ENCODE measurements around the gene QKI.

The QKI gene

GRCh38 chr6:163539101-163539762, 124.7 kb downstream of the QKI start:
- DNase-seq: no peak

GRCh38 chr6:163543321-163543720, 128.8 kb downstream of the QKI start:
- no peak for DNase-seq

GRCh38 chr6:163545370-163545769, 130.9 kb downstream of the QKI start:
- no peak for DNase-seq

GRCh38 chr6:163547287-163547686, 132.8 kb downstream of the QKI start:
- DNase-seq: no peak

GRCh38 chr6:163548624-163549023, 134.1 kb downstream of the QKI start:
- DNase-seq: no peak

- DNase-seq: no peak
Measured at GRCh38 chr6:163554032-163554431, 139.5 kb downstream of the QKI start.

- peak; percentile 81 for DNase-seq
Measured at GRCh38 chr6:163554663-163555062, 140.1 kb downstream of the QKI start.

- no peak for DNase-seq
Measured at GRCh38 chr6:163559661-163560060, 145.1 kb downstream of the QKI start.

- no peak for DNase-seq
Measured at GRCh38 chr6:163563318-163563717, 148.8 kb downstream of the QKI start.

GRCh38 chr6:163564534-163564933, 150.0 kb downstream of the QKI start:
- no peak for DNase-seq

- DNase-seq: no peak
Measured at GRCh38 chr6:163565140-163565539, 150.6 kb downstream of the QKI start.

GRCh38 chr6:163566056-163566455, 151.5 kb downstream of the QKI start:
- DNase-seq: no peak

GRCh38 chr6:163568275-163568674, 153.8 kb downstream of the QKI start:
- no peak for DNase-seq

GRCh38 chr6:163570579-163571231, 156.2 kb downstream of the QKI start:
- no peak for DNase-seq

- DNase-seq: no peak
Measured at GRCh38 chr6:163571730-163572129, 157.2 kb downstream of the QKI start.

- DNase-seq: peak; percentile 53
Measured at GRCh38 chr6:163572612-163573011, 158.1 kb downstream of the QKI start.

GRCh38 chr6:163573503-163574179, 159.1 kb downstream of the QKI start:
- DNase-seq: no peak

- DNase-seq: no peak
Measured at GRCh38 chr6:163576114-163576513, 161.6 kb downstream of the QKI start.

- DNase-seq: no peak
Measured at GRCh38 chr6:163577404-163577803, 162.9 kb downstream of the QKI start.

- DNase-seq: no peak
Measured at GRCh38 chr6:163579111-163579879, 164.8 kb downstream of the QKI start.

GRCh38 chr6:163579880-163580295, 165.4 kb downstream of the QKI start:
- peak; percentile 31 for DNase-seq

GRCh38 chr6:163580311-163581030, 166.0 kb downstream of the QKI start:
- no peak for DNase-seq

GRCh38 chr6:163583558-163583957, 169.0 kb downstream of the QKI start:
- no peak for DNase-seq
